Peyer's patch (tissue), 4 donors: Measurements from ENCODE around the gene OR6J1. TPM values are rescaled to one million over a fixed set of nuclear protein-coding genes. Genes with fewer than 3 reads are reported as not detected.

ENCODE experiments used
- DNase-seq, 3 donors: peaks; one replicate each; pipeline ENCODE4 v3.0.0-alpha.2; 2017 to 2019
- H3K27ac ChIP-seq, 4 donors: fragments of 200-600 bp; sonication (generic); one replicate each; pipeline ENCODE4 v1.5.1; 2016 to 2019
- H3K27me3 ChIP-seq, 2 donors: fragments of 200-600 bp; sonication (generic); one replicate each; pipeline ENCODE4 v1.5.1; 2019
- H3K36me3 ChIP-seq, 3 donors: fragments of 200-600 bp; sonication (generic); one replicate each; pipeline ENCODE4 v1.5.1; 2016 to 2019
- H3K4me1 ChIP-seq, 4 donors: fragments of 200-600 bp; sonication (generic); one replicate each; pipeline ENCODE4 v1.5.1; 2016 to 2019
- H3K4me3 ChIP-seq, 4 donors: fragments of 200-600 bp; sonication (generic); 1 replicate in 3 of 4; 2 replicates in 1 of 4; pipeline ENCODE4 v1.5.1; 2016 to 2019; ENCODE audit warnings: mild to moderate bottlenecking in 1 of 4
- H3K9me3 ChIP-seq, 4 donors: fragments of 200-600 bp; sonication (generic); one replicate each; pipeline ENCODE4 v1.5.1; 2016 to 2019; ENCODE audit warnings: mild to moderate bottlenecking in 1 of 4
- POLR2A ChIP-seq, 2 donors: fragments of 450-650 bp; IDR thresholded peaks; one replicate each; pipeline ENCODE4 v1.5.1; 2017; ENCODE audit warnings: antibody characterized with exemption in 2 of 2, mild to moderate bottlenecking in 2 of 2, moderate library complexity in 2 of 2
- total RNA-seq, 4 donors: library from RNA; depleted of rRNA; stranded (reverse); fragments of >200 nt; gene quantifications; one replicate each; pipeline ENCODE4 v1.1.0, GENCODE V29; 2016
- TF ChIP-seq, protein P1 (sequence below), 6 experiments: fragments of 450-650 bp in 4 of 6; fragments of 200-600 bp in 2 of 6; sonication (generic) in 1 of 6; IDR thresholded peaks; one replicate each; pipeline ENCODE4 v1.5.1; 2017 to 2019; ENCODE audit warnings: antibody characterized with exemption in 6 of 6, mild to moderate bottlenecking in 3 of 6, moderate library complexity in 1 of 6

The OR6J1 gene
- total RNA-seq, 4 donors from 2014 or later = 0.18 TPM; not detected in 3

DNA sequence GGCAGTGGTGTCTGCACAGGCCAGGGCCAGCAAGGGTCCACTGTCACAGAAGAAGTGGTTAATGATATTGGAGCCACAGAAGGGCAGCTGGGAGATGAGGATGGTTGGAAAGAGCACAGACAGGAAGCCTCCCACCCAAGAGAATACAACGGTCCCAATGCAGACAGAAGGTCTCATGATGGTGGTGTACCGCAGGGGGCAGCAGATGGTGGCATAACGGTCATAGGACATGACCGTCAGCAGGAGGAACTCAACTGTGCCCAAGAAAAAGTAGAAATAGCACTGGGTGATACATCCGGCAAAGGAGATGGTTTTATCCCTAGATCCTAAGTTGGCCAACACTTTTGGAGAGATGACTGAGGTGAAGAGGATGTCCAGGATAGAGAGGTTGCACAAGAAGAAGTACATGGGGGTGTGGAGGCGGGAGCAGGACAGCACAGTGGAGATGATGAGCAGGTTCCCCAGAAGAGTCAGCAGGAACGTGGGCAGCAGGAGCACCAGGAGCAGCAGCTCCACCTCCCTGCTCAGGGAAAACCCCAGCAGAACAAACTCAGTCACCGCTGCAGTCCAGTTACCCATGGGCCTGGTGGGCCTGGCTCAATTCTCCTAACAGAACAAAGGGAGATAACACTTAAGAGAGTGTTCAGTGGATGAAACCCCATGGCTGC, 9.8 kb downstream of the OR6J1 start:
- no peak for TF ChIP-seq POLR2A (IDR thresholded peaks at IDR 0.05)
- TF ChIP-seq, protein P1, sequence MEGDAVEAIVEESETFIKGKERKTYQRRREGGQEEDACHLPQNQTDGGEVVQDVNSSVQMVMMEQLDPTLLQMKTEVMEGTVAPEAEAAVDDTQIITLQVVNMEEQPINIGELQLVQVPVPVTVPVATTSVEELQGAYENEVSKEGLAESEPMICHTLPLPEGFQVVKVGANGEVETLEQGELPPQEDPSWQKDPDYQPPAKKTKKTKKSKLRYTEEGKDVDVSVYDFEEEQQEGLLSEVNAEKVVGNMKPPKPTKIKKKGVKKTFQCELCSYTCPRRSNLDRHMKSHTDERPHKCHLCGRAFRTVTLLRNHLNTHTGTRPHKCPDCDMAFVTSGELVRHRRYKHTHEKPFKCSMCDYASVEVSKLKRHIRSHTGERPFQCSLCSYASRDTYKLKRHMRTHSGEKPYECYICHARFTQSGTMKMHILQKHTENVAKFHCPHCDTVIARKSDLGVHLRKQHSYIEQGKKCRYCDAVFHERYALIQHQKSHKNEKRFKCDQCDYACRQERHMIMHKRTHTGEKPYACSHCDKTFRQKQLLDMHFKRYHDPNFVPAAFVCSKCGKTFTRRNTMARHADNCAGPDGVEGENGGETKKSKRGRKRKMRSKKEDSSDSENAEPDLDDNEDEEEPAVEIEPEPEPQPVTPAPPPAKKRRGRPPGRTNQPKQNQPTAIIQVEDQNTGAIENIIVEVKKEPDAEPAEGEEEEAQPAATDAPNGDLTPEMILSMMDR (IDR thresholded peaks at IDR 0.05) = no peak
- no peak overlapping the region for H3K27ac ChIP-seq
- DNase-seq = no peak
- H3K27me3 ChIP-seq = no peaks in the 10 kb centered on the region
- no peaks in the 10 kb centered on the region for H3K9me3 ChIP-seq
- H3K4me1 ChIP-seq = no peaks in the 10 kb centered on the region
- H3K4me3 ChIP-seq = no peak overlapping the region
- H3K36me3 ChIP-seq = no peaks in the 10 kb centered on the region

DNA sequence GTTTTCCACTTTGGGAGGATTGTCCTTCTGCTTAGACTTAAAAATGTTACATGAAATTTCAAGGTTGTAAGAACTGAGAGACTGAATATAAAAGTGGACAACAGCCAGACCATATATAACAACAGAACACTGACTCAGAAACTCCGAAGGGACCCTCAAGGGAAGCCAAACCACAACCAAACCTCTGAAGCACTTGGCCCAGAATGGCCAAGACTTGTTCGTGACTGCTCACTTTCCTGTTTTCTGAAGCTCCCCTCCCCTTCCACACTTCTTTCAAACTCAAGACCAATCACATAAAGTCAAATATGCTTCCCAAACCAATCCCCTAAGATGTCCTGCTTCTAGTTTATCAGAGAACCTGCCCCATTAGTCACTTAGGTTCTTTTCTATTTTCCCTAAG, 13.7 kb downstream of the OR6J1 start:
- Histone ChIP-seq H3K27me3 (no peaks in the 10 kb centered on the region), H3K4me3 (no peak overlapping the region), H3K27ac (no peak overlapping the region), H3K9me3 (no peaks in the 10 kb centered on the region), H3K4me1 (peaks cover 0 to 9% (median 2%) of the 10 kb centered on the region in 4 donors), H3K36me3 (no peaks in the 10 kb centered on the region)
- TF ChIP-seq POLR2A (IDR thresholded peaks at IDR 0.05) = no peak
- TF ChIP-seq, protein P1 (IDR thresholded peaks at IDR 0.05) = no peak
- no peak for DNase-seq

GRCh38 chr14:22630066-22630465, 14.1 kb downstream of the OR6J1 start:
- no peaks in the 10 kb centered on the region for H3K36me3 ChIP-seq
- no peak overlapping the region for H3K4me3 ChIP-seq
- no peak overlapping the region for H3K27ac ChIP-seq
- H3K9me3 ChIP-seq = no peaks in the 10 kb centered on the region
- no peaks in the 10 kb centered on the region for H3K27me3 ChIP-seq
- no peak for TF ChIP-seq POLR2A (IDR thresholded peaks at IDR 0.05)
- TF ChIP-seq, protein P1 (IDR thresholded peaks at IDR 0.05) = no peak
- H3K4me1 ChIP-seq = peaks cover 0 to 9% (median 2%) of the 10 kb centered on the region in 4 donors
- no peak for DNase-seq

GRCh38 chr14:22629361-22629760, 14.8 kb downstream of the OR6J1 start:
- Histone ChIP-seq H3K27ac (no peak overlapping the region), H3K27me3 (no peaks in the 10 kb centered on the region), H3K4me3 (no peak overlapping the region), H3K9me3 (no peaks in the 10 kb centered on the region), H3K4me1 (peaks cover 0 to 9% (median 2%) of the 10 kb centered on the region in 4 donors), H3K36me3 (no peaks in the 10 kb centered on the region)
- TF ChIP-seq POLR2A (IDR thresholded peaks at IDR 0.05) = no peak
- TF ChIP-seq, protein P1 (IDR thresholded peaks at IDR 0.05) = no peak
- DNase-seq = no peak

GRCh38 chr14:22627506-22628263, 16.5 kb downstream of the OR6J1 start:
- Histone ChIP-seq H3K4me1 (peaks cover 0 to 9% (median 2%) of the 10 kb centered on the region in 4 donors), H3K27ac (peak overlapping the region in 2 of 4 donors; percentile 46 to 57), H3K9me3 (no peaks in the 10 kb centered on the region), H3K27me3 (no peaks in the 10 kb centered on the region), H3K36me3 (no peaks in the 10 kb centered on the region), H3K4me3 (no peak overlapping the region)
- no peak for TF ChIP-seq POLR2A (IDR thresholded peaks at IDR 0.05)
- TF ChIP-seq, protein P1 (IDR thresholded peaks at IDR 0.05) = no peak
- no peak for DNase-seq
